Kidney epithelial cell (primary cell): ENCODE data around the gene EFNB3. TPM values are rescaled to one million over a fixed set of nuclear protein-coding genes. Genes with fewer than 3 reads are reported as not detected.

Source experiments
- DNase-seq: peaks from one replicate; pipeline ENCODE4 v3.0.0-alpha.2; 2010; ENCODE audit warnings: low read depth
- H3K27me3 ChIP-seq: 2 replicates; pipeline ENCODE4 v1.6.0; 2011; ENCODE audit warnings: low read length; ENCODE audit not compliant: control insufficient read depth, insufficient read depth
- H3K36me3 ChIP-seq: 2 replicates; pipeline ENCODE4 v1.5.1; 2011; ENCODE audit warnings: low read length; ENCODE audit not compliant: control insufficient read depth, insufficient read depth
- H3K4me3 ChIP-seq: 2 replicates; pipeline ENCODE4 v1.5.1; 2011; ENCODE audit warnings: low read depth, mild to moderate bottlenecking, control low read depth, low read length
- total RNA-seq: library from RNA; depleted of rRNA; stranded (reverse); fragments of >200 nt; gene quantifications from 2 replicates; pipeline ENCODE4 v1.2.3, GENCODE V29; 2015
- TF ChIP-seq, protein P1 (sequence below): IDR thresholded peaks from 2 replicates; pipeline ENCODE4 v1.5.1; 2011; ENCODE audit warnings: mild to moderate bottlenecking, moderate library complexity, low read length, control low read depth, inconsistent platforms; ENCODE audit not compliant: insufficient read depth, poor library complexity, severe bottlenecking

Gene EFNB3
- total RNA-seq, 1 donor from 2014 or later, result 4.7 TPM

DNA sequence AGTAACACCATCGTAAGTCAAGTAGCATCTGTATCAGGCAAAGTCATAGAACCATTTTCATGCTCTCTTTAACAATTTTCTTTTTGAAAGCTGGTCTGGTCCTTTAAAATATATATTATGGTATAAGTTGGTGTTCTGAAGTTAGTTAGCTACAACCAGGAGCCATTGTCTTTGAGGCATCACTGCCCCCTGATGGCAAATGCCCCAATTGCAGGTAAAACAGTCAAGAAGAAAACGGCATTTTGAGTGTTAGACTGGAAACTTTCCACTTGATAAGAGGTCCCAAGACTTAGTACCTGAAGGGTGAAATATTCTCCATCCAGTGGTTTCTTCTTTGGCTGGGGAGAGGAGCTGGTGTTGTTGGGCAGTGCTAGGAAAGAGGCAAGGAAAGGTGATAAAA lies 31.8 kb upstream of the EFNB3 start:
- peaks cover 4% of the 10 kb centered on the region for H3K36me3 ChIP-seq
- no peaks in the 10 kb centered on the region for H3K27me3 ChIP-seq
- no peak overlapping the region for H3K4me3 ChIP-seq
- no peak for DNase-seq
- TF ChIP-seq, protein P1, sequence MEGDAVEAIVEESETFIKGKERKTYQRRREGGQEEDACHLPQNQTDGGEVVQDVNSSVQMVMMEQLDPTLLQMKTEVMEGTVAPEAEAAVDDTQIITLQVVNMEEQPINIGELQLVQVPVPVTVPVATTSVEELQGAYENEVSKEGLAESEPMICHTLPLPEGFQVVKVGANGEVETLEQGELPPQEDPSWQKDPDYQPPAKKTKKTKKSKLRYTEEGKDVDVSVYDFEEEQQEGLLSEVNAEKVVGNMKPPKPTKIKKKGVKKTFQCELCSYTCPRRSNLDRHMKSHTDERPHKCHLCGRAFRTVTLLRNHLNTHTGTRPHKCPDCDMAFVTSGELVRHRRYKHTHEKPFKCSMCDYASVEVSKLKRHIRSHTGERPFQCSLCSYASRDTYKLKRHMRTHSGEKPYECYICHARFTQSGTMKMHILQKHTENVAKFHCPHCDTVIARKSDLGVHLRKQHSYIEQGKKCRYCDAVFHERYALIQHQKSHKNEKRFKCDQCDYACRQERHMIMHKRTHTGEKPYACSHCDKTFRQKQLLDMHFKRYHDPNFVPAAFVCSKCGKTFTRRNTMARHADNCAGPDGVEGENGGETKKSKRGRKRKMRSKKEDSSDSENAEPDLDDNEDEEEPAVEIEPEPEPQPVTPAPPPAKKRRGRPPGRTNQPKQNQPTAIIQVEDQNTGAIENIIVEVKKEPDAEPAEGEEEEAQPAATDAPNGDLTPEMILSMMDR, result peak; percentile 31

DNA sequence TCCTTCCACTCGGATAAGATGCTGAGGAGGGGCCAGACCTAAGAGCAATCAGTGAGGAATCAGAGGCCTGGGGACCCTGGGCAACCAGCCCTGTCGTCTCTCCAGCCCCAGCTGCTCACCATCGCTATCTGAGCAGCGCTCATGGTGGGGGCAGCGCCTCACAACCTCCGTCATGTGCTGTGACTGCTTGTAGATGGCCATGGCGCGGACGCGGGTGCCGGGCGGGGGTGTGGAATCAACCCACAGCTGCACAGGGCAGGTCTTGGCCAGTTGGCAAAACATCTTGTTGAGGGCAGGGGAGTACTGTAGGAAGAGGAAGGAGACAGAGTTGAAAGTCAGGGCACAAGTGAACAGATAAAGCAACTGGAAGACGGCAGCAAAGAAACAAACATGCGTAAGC lies 30.1 kb upstream of the EFNB3 start:
- TF ChIP-seq, protein P1, result no peak
- no peaks in the 10 kb centered on the region for H3K27me3 ChIP-seq
- DNase-seq, result no peak
- H3K4me3 ChIP-seq, result no peak overlapping the region
- H3K36me3 ChIP-seq, result peaks cover 4% of the 10 kb centered on the region

DNA sequence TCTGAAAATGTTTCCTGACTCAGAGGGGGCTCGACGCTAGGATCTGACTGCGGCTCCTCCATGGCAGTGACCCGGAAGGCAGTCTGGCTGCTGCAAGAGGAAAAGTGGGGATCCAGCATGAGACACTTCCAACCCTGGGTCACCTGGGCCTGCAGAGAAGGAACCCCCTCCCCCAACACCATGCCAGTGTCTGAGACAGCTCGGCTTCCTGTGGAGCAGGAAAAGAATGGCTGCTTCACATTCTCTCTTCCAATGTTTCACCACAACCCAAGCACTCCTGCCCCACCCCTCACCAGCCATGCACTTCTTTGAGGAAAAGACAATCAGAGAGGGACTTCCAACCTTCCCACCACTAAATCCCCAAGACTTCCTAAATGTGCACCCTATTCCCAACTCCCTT lies 28.5 kb upstream of the EFNB3 start:
- Histone ChIP-seq H3K27me3 (no peaks in the 10 kb centered on the region), H3K36me3 (peaks cover 4% of the 10 kb centered on the region), H3K4me3 (no peak overlapping the region)
- DNase-seq, result no peak
- TF ChIP-seq, protein P1, result no peak

DNA sequence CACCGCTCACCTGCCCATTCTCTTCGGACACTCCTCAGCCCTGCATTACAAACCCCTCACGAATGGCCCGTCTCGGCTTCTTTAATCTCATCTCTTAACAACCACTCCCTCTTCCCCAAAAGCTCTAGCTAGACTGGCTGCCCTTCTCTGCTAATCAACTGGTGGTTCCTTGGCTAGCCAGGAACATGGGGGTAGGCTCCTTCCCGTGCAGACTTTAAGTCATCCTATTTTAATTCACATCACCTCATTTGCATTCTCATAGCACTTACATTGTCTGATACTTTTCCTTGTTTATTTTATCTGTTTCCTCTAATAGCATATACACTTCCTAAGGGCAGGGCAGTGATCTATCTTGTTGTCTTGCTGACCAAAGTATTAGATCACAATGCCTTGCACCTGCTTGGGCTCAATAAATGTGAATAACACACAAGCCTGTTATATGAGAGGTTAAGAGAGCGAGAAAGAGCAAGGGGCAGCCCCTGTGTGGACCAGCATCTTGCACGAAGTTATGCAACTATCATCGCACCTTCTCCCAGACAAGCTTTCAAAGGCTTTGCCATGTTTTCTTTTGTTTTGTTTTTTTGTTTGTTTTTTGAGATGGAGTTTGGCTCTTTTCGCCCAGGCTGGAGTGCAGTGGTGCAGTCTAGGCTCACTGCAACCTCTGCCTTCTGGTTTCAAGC lies 27.5 kb upstream of the EFNB3 start:
- H3K4me3 ChIP-seq, result no peak overlapping the region

DNA sequence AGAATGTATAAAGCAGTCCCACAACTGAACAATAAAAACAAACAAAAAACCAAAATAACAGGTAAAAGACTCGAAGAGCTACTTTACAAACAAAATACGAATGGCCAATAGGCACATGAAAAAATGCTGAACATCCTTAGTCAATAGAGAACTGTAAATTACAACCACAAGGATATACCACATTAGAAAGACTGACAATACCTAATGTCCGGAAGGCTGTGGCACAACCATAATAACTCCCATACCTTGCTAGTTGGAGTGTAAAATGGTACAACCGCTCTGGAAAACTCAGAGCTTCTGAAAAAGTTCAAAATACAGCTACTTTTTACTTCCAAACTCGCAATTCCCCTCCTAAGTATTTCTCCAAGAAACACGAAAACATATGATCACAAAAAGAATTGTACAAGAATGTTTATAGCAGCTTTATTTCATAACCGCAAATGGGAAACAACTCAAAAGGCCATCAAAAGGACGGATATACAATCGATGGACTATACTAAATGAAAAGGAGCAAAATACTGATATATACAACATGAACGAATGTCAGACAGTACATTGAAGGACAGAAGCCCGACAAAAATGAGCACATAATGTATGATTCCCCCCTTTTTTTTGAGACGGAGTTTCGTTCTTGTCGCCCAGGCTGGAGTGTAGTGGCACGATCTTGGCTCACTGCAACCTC lies 20.0 kb upstream of the EFNB3 start:
- no peak for DNase-seq
- Histone ChIP-seq H3K4me3 (peak overlapping the region; percentile 91), H3K27me3 (no peaks in the 10 kb centered on the region), H3K36me3 (no peaks in the 10 kb centered on the region)
- TF ChIP-seq, protein P1, result no peak

More for the DNA sequence above, 27.5 kb upstream of the EFNB3 start:
- no peak for DNase-seq
- H3K27me3 ChIP-seq, result no peaks in the 10 kb centered on the region
- peaks cover 4% of the 10 kb centered on the region for H3K36me3 ChIP-seq
- TF ChIP-seq, protein P1, result no peak
